GM19328 (cell line): ENCODE data around the gene GPSM1.
A peak's percentile ranks its signal among the peaks of the same experiment; 100 is the strongest.

Experiments used
- ATAC-seq: cut with Tn5 transposase; IDR thresholded peaks from one replicate; pipeline ENCODE4 v1.9.1; 2021; ENCODE audit warnings: mild to moderate bottlenecking, moderate library complexity; ENCODE audit not compliant: unreplicated experiment

Gene GPSM1

GRCh38 chr9:136358888-136359287, 31.5 kb downstream of the GPSM1 start:
- ATAC-seq: no peak

- ATAC-seq: no peak
Measured at GRCh38 chr9:136359774-136360718, 32.7 kb downstream of the GPSM1 start.

DNA sequence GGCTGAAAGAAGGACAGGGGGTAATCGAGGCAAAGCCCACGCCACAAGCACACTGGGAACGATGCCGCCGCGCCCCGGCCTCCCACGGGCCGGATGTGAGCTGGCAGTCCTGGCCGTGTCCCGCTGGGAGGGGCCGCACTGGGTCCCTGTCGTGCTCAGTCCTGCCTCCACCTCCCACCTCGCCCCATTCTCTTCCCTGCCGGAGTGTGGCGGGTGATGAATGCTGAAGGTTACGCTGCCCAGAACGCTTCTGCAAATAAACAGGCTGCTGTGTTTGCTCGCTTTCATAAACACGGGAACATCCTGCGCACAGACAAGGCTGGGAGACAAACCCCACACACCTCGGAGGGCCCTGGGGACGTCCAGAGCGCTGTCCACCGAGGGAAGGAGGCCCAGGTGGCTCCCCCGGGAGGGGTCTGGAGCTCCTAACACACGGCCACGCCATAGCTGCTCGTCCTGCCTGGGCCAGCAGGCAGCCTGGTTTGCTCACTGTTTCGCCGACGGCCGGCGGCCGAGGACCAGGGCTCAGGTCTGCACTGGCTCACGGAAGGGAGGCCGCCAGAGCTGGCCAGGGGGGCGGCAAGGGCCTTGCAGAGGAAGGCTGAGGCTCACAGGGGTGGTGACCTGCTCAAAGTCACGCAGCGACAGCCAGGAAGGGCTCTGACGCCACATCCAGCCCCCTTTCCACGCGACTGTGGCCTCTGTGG, 33.9 kb downstream of the GPSM1 start:
- no peak for ATAC-seq

DNA sequence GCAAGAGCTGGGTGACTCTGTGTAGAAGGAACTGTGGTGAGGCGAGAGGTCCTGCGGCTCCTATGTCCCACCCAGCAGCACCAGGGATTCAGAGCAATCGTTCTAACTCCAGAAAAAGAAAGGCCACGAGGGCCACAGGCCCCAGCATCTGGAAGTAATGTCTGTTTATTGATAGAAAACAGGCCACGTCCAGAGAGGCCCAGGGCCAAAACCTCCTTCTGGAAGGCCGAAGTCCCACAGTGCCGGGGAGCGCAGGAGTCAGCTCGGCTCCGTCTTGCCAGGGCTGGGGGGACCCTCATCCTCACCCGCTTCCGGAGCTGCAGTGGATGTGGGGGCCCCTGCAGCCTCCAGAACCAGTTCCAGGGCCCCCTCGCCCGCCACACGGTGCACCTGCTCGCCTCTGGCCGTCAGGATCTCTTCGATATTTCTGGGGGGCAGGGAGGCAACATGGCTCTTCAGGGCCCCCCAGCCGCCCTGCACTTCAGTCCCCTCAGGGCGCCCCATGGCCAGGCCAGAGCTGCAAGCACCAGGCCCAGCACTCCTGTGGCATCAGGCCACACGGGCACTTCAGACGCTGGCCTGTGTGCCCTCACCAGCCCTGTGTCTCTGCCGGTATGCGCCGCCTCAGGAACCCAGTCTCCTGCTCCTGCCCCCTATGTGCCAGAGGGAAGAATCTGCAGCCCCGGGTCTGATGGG, 34.6 kb downstream of the GPSM1 start:
- no peak for ATAC-seq

GRCh38 chr9:136362450-136362784, 35.1 kb downstream of the GPSM1 start:
- ATAC-seq: no peak

- peak; percentile 68 for ATAC-seq
Measured at GRCh38 chr9:136363106-136363948, 36.0 kb downstream of the GPSM1 start, which contains the start of gene DNLZ. Gene DNLZ (minus strand): TSS chr9:136363744. CDS start chr9:136363714, 30 bp downstream.

DNA sequence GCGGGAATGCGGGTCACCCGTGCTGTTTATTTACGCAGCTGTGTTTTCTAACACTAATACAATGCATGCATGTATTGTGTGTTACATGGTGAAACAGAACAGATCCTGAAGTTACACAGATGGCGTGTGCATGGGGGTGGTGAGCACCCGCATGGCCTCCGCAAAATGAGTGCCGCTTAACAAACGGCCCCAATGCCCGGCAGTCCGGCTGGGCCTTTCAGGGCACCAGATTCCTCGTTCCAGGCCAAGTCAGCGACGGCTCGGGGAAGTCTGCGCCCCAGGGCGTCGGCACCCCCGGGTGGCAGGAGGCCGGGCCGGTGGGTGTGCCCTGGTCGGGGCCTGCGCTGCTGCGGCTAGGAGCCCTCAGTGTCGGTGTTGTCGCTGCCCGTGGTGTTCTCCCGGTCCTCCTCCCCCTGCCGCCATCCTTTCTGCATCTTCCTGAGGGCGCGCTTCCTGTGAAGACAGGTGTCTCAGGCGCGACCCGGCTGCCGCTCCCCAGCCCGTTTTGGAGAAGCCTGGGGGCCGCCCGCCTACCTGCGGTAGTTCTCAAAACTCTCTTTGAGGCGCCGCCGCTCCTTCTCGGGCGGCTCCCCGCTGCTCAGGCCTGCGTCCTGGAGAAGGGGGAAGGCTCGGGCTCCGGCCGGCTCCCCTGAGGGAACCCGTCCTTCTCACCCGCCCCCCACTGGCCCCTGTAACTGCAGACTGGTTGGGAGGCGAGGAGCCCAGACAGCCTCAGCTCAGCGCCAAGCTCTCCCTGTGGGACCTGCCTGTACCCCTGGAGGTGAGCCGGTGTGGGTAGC, 36.8 kb downstream of the GPSM1 start:
- ATAC-seq: no peak

DNA sequence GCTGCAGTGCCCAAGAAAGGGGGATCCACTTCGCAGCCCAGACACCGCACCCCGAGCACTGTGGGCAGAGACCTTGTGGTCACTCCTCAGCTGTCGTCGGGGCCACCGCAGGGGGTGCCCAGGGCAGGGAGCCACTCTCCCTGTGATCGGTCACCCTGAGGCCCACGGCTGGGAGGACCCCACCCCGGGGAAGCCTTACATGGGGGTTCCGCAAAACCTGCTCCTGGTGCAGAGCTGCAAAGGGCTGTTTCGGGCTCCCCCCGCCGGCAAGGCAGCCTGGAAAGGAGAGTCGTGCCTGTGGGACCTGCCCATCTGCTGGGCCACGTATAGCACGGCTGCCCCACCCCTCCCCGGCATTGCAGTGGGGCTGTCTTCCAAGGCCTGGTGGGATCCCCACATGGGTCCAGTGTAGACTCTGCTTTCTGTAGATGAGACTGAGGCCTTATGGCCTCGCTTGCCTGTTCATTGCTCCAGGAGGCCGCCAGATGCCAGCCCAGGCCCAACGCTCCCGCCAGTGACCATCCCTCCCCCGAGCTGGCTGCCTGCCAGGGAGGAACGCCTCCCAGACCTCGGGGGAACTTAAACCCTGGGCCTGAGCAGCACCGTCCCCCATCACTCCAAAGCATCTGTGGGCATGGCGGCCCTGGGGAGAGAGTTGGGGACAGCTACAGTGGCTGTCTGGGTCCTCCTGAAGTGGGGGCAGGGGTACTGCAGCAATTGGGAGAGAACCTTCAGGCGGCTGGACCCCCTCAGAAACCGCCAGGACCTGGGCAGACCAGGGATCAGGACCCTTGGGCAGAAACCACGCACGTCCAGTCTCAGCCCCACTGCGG, 37.8 kb downstream of the GPSM1 start:
- no peak for ATAC-seq

- no peak for ATAC-seq
Measured at GRCh38 chr9:136365775-136366222, 38.5 kb downstream of the GPSM1 start.

DNA sequence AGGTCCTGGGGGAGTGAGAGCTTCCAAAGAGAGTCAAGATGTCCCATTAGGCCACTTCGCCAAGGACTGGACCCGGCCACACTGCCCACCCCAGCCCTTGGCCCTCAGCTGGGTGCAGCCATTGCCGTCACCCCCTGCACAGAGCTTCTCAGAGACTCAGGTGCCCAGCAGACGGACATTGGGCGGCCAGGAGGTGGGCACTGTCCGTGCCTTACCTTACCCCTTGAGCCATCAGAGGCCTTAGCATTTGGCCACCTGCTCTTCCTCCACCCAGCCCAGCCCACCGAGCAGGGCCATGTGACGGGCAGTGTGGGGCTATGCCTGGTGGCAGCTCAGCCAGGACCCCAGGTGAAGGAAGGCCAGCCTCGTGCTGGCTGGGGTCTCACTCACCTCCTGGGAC, 39.5 kb downstream of the GPSM1 start:
- no peak for ATAC-seq

- ATAC-seq: no peak
Measured at GRCh38 chr9:136367296-136368145, 40.2 kb downstream of the GPSM1 start.

GRCh38 chr9:136368190-136368589, 40.9 kb downstream of the GPSM1 start:
- ATAC-seq: no peak

DNA sequence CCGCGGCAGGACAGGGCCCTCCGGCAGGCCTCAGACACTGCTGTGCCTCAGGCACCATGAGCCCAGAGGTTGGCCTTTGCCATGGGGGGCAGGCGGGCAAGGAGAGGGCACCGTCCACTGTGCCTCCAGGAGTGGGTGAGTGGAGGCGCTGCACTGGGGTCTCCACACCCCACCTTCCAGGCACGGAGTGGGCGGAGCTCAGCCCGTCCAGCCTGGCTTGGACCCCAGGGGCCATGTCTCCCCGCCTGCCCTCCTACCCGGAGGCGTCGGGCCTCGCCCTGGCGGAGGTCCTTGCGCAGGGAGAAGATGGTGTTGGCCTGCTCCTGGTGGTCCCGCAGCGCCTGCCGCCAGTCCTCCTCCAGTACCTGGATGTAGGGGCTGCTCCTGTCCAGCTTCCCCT, 42.7 kb downstream of the GPSM1 start:
- ATAC-seq: no peak

- ATAC-seq: no peak
Measured at GRCh38 chr9:136370687-136371532, 43.6 kb downstream of the GPSM1 start.

- ATAC-seq: no peak
Measured at GRCh38 chr9:136371533-136371880, 44.2 kb downstream of the GPSM1 start.

DNA sequence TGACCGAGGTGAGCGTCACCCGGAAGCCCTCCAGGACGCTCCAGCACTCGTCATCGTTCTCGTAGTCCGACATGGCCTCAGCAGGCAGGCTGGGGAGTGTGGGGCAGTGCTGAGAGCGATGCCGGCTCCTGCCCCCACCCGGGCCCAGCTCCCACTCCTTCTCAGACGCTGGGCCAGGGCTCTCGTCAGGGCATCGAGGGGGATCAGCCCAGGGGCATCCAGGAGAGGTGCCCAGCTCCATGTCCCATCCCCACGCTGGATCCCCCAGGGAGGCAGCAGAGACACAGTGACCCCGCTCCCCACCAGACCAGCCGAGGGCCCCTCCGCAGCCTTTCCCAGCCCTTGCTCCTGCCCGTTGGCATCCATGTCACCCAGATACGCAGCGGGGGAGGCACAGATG, 44.7 kb downstream of the GPSM1 start:
- ATAC-seq: no peak
